Prostate gland (tissue), 2 donors: Measurements from ENCODE around the gene KLHL3. TPM values are rescaled to one million over a fixed set of nuclear protein-coding genes. Genes with fewer than 3 reads are reported as not detected.

Source experiments
- DNase-seq: peaks from one replicate; pipeline ENCODE4 v3.0.0-alpha.2; 2019; ENCODE audit warnings: low spot score
- H3K27ac ChIP-seq, 2 donors: fragments of 200-600 bp; sonication (generic); 2 replicates each; pipeline ENCODE4 v1.5.1; 2017 to 2019
- H3K27me3 ChIP-seq: fragments of 200-600 bp; sonication (generic); replicated peaks from 2 replicates; pipeline ENCODE4 v1.5.1; 2019; ENCODE audit not compliant: insufficient read depth
- H3K36me3 ChIP-seq, 2 donors: fragments of 200-600 bp; sonication (generic); 1 replicate in 1 of 2; 2 replicates in 1 of 2; pipeline versions ENCODE4 v1.5.1 to v1.8.1; 2017 to 2019
- H3K4me1 ChIP-seq: fragments of 200-600 bp; sonication (generic); replicated peaks from 2 replicates; pipeline ENCODE4 v1.5.1; 2019
- H3K4me3 ChIP-seq, 2 donors: fragments of 200-600 bp; sonication (generic); 2 replicates each; pipeline ENCODE4 v1.5.1; 2017 to 2019
- H3K9me3 ChIP-seq: fragments of 200-600 bp; sonication (generic); 2 replicates; pipeline ENCODE4 v1.5.1; 2017
- POLR2A ChIP-seq: fragments of 450-650 bp; IDR thresholded peaks from one replicate; pipeline ENCODE4 v1.6.1; 2016; ENCODE audit warnings: antibody characterized with exemption, mild to moderate bottlenecking
- POLR2AphosphoS5 ChIP-seq: sonication (generic); formaldehyde crosslinking; IDR thresholded peaks from one replicate; pipeline ENCODE4 v1.6.1; 2017; ENCODE audit warnings: antibody characterized with exemption
- WGBS: methylation state at CpG from one replicate; pipeline ENCODE4 v1.1.5; 2018; 5-methylcytosine and 5-hydroxymethylcytosine counted together
- intact Hi-C: fragments of 100-400 bp; cut with DNase I; formaldehyde crosslinking; loops from one replicate; pipeline ENCODE4 v1.14.2; 2022
- total RNA-seq, 2 donors: library from RNA; depleted of rRNA; stranded (reverse); fragments of >200 nt; gene quantifications; one replicate each; pipeline ENCODE4 v1.1.0, GENCODE V29; 2016
- TF ChIP-seq, protein P1 (sequence below), 4 experiments: fragments of 200-600 bp in 2 of 4; fragments of 450-650 bp in 2 of 4; sonication (generic) in 2 of 4; IDR thresholded peaks; 1 replicate in 3 of 4; 2 replicates in 1 of 4; pipeline ENCODE4 v1.5.1; 2016 to 2019; ENCODE audit warnings: antibody characterized with exemption in 4 of 4, mild to moderate bottlenecking in 2 of 4, moderate library complexity in 2 of 4

KLHL3 gene
- total RNA-seq, 2 donors from 2014 or later: 1.8 to 14.0 TPM

DNA sequence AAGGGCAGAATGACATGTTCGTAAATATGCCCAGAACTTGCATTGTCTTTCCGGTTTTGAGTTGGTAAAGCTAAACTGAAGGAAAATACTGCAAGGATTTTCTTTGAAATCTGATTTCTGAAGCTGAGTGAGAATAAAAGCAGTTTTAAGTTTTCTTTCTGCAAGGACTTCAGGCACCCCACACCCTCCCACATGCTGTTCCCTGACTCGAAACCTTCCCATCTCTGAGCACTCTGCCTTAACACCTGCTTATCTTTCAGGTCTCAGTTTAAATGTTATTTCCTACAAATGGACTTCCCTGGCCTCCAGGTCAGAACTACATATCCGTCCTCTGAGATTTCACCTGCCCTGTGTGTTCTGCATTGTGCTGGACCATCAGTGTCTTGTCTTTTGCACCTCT, 93.8 kb downstream of the KLHL3 start:
- Histone ChIP-seq H3K9me3 (no peaks in the 10 kb centered on the region), H3K36me3 (no peaks in the 10 kb centered on the region), H3K4me3 (no peak overlapping the region), H3K4me1 (no peaks in the 10 kb centered on the region), H3K27me3 (no peaks in the 10 kb centered on the region), H3K27ac (no peak overlapping the region)
- intact Hi-C loops: no loop called here
- TF ChIP-seq, protein P1, sequence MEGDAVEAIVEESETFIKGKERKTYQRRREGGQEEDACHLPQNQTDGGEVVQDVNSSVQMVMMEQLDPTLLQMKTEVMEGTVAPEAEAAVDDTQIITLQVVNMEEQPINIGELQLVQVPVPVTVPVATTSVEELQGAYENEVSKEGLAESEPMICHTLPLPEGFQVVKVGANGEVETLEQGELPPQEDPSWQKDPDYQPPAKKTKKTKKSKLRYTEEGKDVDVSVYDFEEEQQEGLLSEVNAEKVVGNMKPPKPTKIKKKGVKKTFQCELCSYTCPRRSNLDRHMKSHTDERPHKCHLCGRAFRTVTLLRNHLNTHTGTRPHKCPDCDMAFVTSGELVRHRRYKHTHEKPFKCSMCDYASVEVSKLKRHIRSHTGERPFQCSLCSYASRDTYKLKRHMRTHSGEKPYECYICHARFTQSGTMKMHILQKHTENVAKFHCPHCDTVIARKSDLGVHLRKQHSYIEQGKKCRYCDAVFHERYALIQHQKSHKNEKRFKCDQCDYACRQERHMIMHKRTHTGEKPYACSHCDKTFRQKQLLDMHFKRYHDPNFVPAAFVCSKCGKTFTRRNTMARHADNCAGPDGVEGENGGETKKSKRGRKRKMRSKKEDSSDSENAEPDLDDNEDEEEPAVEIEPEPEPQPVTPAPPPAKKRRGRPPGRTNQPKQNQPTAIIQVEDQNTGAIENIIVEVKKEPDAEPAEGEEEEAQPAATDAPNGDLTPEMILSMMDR (IDR thresholded peaks at IDR 0.05): no peak
- TF ChIP-seq POLR2AphosphoS5 (no peak), POLR2A (no peak)
- no peak for DNase-seq
- whole genome bisulfite sequencing: 69% methylated on average over 4 of the region's 4 CpGs

GRCh38 chr5:137641148-137641547, 94.7 kb downstream of the KLHL3 start:
- TF ChIP-seq, protein P1 (IDR thresholded peaks at IDR 0.05): no peak
- TF ChIP-seq POLR2A (no peak), POLR2AphosphoS5 (no peak)
- Histone ChIP-seq H3K4me3 (no peak overlapping the region), H3K27ac (no peak overlapping the region), H3K27me3 (no peaks in the 10 kb centered on the region), H3K36me3 (no peaks in the 10 kb centered on the region), H3K4me1 (no peaks in the 10 kb centered on the region), H3K9me3 (no peaks in the 10 kb centered on the region)
- intact Hi-C loops: no loop called here
- WGBS: 89% methylated on average over 1 of the region's 1 CpG
- DNase-seq: no peak

DNA sequence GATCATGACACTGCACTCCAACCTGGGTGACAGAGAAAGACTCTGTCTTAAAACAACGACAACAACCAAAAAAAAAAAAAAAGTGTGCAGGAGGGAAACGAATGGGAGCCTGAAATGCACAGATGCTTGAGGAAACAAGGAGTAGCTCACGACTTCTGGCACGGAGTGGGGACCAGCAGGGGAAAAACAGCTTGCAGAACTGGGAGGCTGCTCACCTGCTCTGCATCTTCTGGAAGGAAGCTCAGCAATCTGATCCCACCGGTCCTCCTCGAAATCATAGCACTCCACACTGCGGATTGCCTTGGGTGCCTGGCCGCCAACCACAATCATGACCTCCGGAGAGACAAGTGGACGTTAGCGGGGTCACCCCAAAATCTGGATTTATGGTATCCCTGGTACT, 96.2 kb downstream of the KLHL3 start:
- DNase-seq: no peak
- no peaks in the 10 kb centered on the region for H3K9me3 ChIP-seq
- 87% methylated on average over 11 of the region's 11 CpGs for WGBS
- TF ChIP-seq POLR2A (no peak), POLR2AphosphoS5 (no peak)
- TF ChIP-seq, protein P1 (IDR thresholded peaks at IDR 0.05): no peak
- no peaks in the 10 kb centered on the region for H3K4me1 ChIP-seq
- intact Hi-C loops: no loop called here
- no peaks in the 10 kb centered on the region for H3K27me3 ChIP-seq
- H3K27ac ChIP-seq: no peak overlapping the region
- no peak overlapping the region for H3K4me3 ChIP-seq
- no peaks in the 10 kb centered on the region for H3K36me3 ChIP-seq

DNA sequence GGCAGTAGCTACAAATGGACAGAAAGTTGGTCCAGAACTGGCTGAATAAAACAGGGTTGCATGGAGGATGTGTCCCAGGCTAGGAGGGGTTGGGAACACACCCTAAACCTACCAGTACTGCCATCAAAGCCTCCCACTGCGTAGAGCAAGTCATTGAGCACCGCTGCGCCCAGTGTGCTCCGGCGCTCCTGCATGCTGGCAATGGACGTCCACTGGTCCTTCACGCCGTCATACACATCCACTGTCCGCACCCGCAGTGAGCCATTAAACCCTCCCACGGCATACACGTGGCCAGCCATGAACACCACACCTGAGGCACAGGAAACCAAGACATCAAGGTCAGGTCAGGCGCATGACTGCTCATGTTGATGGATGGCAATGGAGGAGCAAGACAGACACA, 97.0 kb downstream of the KLHL3 start:
- Histone ChIP-seq H3K4me1 (no peaks in the 10 kb centered on the region), H3K4me3 (no peak overlapping the region), H3K27ac (no peak overlapping the region), H3K36me3 (no peaks in the 10 kb centered on the region), H3K27me3 (no peaks in the 10 kb centered on the region), H3K9me3 (no peaks in the 10 kb centered on the region)
- no peak for DNase-seq
- intact Hi-C loops: no loop called here
- TF ChIP-seq, protein P1 (IDR thresholded peaks at IDR 0.05): no peak
- TF ChIP-seq POLR2AphosphoS5 (no peak), POLR2A (no peak)
- 97% methylated on average over 13 of the region's 13 CpGs for WGBS

GRCh38 chr5:137636830-137637714, 98.8 kb downstream of the KLHL3 start:
- H3K27me3 ChIP-seq: no peaks in the 10 kb centered on the region
- DNase-seq: no peak
- TF ChIP-seq POLR2AphosphoS5: no peak
- TF ChIP-seq, protein P1 (IDR thresholded peaks at IDR 0.05): no peak
- no peak for TF ChIP-seq POLR2A
- WGBS: 93% methylated on average over 15 of the region's 15 CpGs
- H3K9me3 ChIP-seq: no peaks in the 10 kb centered on the region
- H3K4me3 ChIP-seq: no peak overlapping the region
- no peaks in the 10 kb centered on the region for H3K36me3 ChIP-seq
- intact Hi-C loops: no loop called here
- H3K27ac ChIP-seq: no peak overlapping the region
- H3K4me1 ChIP-seq: no peaks in the 10 kb centered on the region
